GM18867 (cell line): ENCODE measurements around the gene TRPV4.

Experiments used
- ATAC-seq: cut with Tn5 transposase; IDR thresholded peaks from one replicate; pipeline ENCODE4 v1.9.1; 2021; ENCODE audit warnings: mild to moderate bottlenecking, moderate library complexity; ENCODE audit not compliant: unreplicated experiment

The TRPV4 gene

GRCh38 chr12:109741970-109742703 is 91.1 kb downstream of the TRPV4 start:
- no peak for ATAC-seq

GRCh38 chr12:109741286-109741969 is 91.8 kb downstream of the TRPV4 start:
- no peak for ATAC-seq

- ATAC-seq = no peak
Observed at GRCh38 chr12:109740694-109741245, 92.4 kb downstream of the TRPV4 start.

- no peak for ATAC-seq
Observed at GRCh38 chr12:109739747-109740693, 93.2 kb downstream of the TRPV4 start.

- no peak for ATAC-seq
Observed at GRCh38 chr12:109738878-109739665, 94.1 kb downstream of the TRPV4 start.

- no peak for ATAC-seq
Observed at GRCh38 chr12:109738209-109738608, 95.0 kb downstream of the TRPV4 start.

GRCh38 chr12:109737631-109738030 is 95.6 kb downstream of the TRPV4 start:
- no peak for ATAC-seq

GRCh38 chr12:109737126-109737525 is 96.1 kb downstream of the TRPV4 start:
- ATAC-seq = no peak

GRCh38 chr12:109736552-109737108 is 96.6 kb downstream of the TRPV4 start:
- no peak for ATAC-seq

- no peak for ATAC-seq
Observed at GRCh38 chr12:109735825-109736551, 97.2 kb downstream of the TRPV4 start.

- ATAC-seq = no peak
Observed at GRCh38 chr12:109735051-109735521, 98.1 kb downstream of the TRPV4 start.

GRCh38 chr12:109734219-109735000 is 98.8 kb downstream of the TRPV4 start:
- ATAC-seq = no peak
